SH-SY5Y (cell line): ENCODE data around the gene PORCN.

ENCODE experiments used
- GATA2 ChIP-seq: IDR thresholded peaks from 2 replicates; pipeline ENCODE4 v1.6.1; 2011; ENCODE audit warnings: mild to moderate bottlenecking, low read depth, low read length
- GATA3 ChIP-seq: IDR thresholded peaks from 2 replicates; pipeline ENCODE4 v1.6.1; 2011; ENCODE audit warnings: low read depth, mild to moderate bottlenecking, low read length, moderate library complexity

DNA sequence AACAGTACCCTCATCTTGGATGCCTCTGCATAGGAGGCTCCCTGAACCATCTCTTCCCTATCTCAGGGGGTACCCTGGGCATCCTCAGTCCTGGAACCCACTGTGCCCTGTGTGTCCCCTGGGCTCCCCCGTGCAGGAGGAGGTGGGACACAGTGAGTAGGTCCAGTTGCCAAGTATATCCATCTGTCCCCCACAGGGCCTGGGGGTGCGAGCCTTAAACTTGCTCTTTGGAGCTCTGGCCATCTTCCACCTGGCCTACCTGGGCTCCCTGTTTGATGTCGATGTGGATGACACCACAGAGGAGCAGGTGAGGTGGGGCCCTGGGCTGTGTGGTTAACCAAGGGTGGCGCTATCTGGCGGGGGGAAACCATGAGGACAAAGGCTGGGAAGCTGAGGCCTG is 8.2 kb downstream of the PORCN start:
- TF ChIP-seq GATA3, result no peak
- TF ChIP-seq GATA2, result no peak
